GM18508 (cell line): Measurements from ENCODE around the gene ITIH4.
A peak's percentile ranks its signal among the peaks of the same experiment; 100 is the strongest.
"Not testable (repeated sequence)": the region's sequence is repeated elsewhere in the genome, so short reads cannot be mapped to it uniquely, and the experiment has no call there.

Experiments
- ATAC-seq: cut with Tn5 transposase; IDR thresholded peaks from one replicate; pipeline ENCODE4 v1.9.1; 2021; ENCODE audit warnings: moderate number of reproducible peaks; ENCODE audit not compliant: insufficient read depth, unreplicated experiment

The ITIH4 gene

DNA sequence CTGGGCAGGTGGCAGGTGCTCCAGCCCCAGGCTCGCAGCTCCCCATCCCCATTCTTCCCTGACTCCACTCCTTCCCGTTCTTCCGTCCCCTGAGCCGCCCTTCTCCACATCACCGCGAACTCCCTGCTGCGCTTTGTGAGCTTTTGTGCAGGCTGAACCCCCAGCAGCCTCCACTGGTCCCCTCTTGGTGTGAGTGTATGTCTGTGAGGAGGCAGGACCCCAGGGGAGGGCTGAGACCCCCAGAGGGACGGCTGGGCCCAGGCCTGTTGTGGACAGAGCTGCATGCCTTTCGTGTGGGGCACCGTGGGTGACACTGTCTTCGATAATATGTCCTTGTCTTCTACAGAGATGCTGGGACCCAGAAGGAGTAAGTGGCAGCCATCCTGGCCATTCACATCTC, 43.2 kb downstream of the ITIH4 start:
- ATAC-seq, result no peak

DNA sequence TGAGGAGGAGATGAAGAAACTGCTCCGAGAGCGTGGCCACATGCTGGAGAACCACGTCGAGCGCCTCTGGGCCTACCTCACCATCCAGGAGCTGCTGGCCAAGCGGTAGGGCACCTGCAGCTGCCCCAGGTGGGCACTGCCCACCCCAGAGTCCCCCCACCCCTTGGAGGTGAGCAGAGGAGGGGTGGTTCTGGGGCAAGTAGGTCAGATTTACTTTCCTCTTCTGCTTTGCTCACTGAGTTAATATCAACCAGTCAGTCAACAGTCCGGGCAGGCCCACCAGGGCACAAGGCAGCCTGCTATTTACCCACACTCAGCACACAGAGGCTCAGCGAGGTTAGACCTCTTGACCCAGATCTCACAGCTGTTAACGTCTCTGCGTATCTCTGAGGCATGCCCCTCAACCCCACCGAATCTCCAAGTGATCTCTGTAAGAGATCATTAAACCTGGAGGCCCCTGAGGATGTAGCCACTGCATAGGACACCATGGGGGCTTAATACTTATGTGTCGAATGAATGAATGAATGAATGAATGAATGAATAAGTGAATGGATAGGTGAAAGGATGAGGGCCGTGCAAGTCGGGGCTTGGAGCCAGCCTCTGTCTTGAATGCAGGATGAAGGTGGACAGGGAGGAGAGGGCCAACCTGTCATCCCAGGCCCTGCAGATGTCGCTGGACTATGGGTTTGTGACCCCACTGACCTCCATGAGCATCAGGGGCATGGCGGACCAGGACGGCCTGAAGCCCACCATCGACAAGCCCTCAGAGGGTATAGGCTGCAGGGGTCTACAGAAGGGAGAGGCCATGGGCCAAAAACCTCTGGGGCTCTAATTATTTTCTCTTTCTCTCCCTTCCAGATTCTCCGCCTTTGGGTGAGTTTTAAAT, 43.9 kb downstream of the ITIH4 start:
- no peak for ATAC-seq

DNA sequence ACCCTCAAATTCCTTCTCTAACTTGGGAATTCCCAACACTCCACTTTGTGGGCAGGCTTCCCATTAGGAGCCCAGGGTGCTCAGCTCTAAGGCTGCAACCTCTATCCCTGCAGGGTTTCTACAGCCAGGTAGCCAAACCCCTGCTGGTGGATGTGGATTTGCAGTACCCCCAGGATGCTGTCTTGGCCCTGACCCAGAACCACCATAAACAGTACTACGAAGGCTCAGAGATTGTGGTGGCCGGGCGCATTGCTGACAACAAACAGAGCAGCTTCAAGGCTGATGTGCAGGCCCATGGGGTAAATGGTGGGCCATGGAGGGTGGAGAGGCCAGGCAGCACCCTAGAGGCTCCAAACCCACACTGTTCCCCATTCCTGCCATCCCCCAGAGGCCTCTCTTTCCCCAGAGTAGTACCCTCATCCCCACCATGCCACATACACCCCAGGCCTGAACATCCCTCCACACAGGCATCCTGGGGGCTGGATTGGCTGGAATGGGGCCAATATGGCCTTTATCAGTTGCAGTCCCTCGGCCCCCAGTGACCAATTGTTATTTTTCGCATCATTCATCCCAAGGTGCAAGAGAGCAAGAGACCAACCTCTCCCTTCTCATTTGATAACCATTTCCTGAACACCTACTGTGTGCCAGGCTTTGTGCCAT, 45.4 kb downstream of the ITIH4 start:
- ATAC-seq, result no peak

DNA sequence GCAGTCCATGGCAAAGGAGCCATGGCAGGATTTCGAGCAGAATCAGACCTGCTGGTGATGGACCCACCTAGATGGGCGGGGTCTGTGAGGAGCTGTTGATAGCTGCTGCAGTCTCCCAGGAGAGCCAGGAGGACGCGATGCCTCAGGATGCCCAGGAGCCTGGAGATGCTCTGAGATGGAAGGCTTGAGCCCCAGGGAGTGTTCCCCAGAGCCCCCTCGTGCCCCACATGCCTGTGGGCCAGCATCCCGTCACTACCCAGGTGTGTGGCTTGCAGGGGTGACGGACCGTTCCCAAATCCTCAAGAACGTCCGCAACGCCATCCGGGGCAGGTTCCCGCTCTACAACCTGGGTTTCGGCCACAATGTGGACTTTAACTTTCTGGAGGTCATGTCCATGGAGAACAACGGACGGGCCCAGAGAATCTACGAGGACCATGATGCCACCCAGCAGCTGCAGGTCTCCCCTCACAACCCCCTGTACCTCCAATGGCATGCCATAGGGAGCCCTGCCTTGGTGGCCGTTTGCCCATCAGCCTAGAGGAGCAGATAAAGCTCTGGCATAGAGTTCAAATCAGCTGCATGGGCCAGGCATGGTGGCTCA, 46.4 kb downstream of the ITIH4 start:
- ATAC-seq, result no peak

DNA sequence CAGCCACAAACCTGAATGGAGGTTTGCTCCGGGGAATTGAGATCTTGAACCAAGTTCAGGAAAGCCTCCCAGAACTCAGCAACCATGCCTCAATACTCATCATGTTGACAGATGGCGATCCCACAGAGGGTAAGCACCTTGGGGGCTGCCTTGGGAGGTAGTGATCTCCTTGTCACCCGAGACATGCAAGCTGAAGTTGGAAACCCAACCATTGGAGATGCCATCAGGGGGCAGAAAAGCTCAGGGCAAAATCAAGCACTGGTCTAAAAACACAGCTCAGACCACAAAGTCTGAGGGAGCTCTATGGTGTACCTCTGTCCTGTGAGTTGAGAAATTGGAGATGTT, 47.3 kb downstream of the ITIH4 start:
- ATAC-seq, result no peak

DNA sequence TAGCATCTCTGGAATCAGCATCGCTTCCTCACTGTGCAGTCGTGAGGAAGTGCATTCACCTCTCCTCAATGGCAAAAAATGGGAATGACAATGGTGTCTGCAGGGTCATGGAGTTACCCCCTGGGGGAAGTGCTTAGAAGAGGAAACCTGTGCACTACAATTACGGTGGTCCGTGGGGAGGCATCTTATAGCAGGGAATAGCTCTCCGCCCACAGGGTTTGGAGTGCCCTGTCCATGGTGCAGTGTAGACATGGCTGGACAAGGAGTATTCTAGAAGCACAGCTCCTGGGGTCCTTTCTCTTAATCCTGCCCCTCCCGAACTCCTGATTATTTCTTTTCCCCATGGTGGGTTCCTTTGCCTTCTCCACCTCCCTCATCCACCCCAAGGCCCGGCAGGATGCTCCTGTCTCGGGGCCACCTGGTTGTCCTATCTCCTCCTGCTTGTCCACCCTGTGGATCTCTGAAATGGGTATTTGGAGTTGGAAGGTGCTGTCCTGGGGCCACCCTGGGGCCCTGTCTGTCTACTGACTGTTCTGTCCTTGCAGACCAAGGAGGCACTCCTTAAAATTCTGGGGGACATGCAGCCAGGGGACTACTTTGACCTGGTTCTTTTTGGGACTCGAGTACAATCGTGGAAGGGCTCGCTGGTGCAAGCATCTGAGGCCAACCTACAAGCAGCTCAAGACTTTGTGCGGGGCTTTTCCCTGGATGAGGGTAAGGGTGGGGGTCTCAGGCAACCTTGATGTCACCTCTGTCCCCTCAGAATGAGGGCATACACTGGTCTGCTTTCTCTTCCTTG, 47.9 kb downstream of the ITIH4 start:
- ATAC-seq, result no peak

DNA sequence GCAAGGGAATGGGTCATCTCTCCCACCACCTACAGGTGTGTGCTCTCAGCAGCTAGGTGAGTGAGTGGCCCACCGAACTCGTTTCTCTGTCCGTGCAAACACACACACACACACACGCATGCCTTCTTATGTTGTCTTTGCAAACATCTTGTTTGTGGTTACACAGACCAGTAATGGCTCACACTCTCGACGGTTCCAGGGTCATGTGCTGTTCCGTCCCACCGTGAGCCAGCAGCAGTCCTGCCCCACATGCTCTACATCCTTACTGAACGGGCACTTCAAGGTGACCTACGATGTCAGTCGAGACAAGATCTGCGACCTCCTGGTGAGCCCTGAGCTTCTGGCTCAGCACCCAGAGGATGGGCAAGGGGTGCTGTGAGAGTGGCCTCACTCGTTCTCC, 48.7 kb downstream of the ITIH4 start:
- ATAC-seq, result no peak

DNA sequence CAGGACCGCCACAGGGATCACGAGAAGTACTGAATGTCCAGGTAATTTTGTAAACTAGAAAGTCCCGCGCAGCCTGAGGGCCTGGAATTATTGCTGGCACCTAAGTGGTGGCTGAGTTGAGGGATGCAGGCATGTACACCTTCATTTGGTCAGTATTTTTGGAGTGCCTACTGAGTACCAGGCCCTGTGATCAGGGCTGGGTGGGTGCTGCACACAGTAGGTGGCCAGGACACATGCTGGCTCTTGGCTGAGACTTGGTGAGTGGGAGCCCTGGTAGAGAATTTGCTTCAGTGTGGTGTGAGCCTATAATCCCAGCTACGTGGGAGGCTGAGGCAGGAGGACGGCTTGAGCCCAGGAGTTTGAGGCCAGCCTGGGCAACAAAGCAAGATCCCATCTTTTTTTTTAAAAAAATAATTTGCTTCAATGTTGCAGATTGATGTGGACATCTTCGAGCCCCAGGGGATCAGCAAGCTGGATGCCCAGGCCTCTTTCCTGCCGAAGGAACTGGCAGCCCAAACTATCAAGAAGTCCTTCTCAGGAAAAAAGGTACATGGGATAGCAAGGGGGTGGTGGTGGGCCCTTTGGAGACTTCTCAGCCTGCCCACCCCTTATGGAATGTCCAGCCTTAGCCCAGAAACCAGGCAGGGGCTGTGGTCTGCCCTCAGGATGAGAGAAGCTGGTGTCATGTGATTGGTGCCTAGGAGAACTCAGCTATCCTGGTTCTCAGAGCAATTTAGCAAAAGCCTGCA, 50.5 kb downstream of the ITIH4 start:
- ATAC-seq, result no peak

DNA sequence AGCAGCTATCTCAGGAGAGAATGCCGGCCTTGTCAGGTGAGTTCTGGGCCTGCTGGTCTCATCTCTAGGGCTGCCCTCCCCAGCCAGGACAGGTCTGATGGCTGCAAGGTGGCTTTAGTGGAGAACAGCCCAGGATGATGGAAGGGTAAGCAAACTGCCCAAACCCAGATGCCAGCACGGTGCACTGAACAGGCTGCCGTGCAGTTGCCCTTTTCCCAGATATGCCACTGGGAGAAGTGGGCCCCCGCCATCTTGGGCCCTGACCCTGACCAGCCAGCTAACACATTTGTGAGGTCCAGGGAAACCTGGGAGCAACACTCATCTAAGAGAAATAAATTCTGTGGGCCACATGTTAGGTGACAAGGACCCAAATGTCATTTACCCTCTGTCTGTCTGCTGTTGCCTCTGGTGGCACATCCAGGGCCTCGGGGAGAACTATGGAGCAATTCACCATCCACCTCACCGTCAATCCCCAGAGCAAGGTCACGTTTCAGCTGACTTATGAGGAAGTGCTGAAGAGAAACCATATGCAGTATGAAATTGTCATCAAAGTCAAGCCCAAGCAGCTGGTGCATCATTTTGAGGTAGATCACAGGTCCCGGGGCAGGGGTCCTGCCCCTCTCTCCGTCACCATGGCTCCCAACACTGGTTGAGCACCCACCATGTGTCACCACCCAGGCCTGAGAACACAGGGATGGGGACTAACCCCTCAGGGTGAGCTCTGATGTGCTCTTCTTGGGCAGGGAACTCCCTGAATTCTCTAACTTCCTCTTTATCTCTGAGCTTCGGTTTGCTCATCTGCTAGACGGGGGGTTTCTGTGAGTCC, 51.2 kb downstream of the ITIH4 start:
- ATAC-seq, result peak; percentile 67

DNA sequence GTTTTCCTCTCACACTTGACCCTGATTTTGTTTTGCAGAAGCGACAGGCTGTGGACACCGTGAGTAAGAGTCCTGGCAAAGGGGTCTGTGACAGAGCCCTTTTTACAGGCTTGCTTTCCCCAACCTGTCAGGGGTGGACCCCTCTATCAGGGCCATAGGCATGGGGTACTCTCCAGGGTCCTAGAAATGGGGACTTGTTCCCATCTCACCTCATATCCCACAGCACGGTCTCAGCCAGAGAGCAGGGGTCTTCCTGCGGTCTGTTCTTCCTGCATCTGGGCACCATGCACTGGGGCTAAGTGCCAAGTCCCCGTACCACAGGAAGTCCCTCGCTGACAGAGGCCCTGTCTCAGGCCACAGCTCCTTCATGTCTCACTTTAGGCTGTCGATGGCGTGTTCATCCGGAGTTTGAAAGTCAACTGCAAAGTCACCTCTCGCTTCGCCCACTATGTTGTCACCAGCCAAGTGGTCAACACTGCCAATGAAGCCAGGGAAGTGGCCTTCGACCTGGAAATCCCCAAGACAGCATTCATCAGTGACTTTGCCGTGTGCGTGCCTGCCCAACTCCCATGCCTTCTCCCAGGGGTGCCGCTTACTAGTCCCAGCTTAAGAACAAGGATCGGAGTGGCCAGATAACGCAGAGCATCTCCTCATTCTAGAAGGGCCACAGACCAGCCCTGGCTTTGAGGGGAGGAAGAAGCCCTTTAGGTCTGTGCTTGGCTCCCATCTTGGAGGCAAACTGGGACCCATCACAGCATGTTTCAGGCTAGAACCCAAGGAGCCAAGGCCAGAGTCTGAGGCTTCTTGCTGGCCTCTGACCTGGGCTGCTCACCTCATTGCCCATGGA, 52.3 kb downstream of the ITIH4 start:
- ATAC-seq, result no peak

DNA sequence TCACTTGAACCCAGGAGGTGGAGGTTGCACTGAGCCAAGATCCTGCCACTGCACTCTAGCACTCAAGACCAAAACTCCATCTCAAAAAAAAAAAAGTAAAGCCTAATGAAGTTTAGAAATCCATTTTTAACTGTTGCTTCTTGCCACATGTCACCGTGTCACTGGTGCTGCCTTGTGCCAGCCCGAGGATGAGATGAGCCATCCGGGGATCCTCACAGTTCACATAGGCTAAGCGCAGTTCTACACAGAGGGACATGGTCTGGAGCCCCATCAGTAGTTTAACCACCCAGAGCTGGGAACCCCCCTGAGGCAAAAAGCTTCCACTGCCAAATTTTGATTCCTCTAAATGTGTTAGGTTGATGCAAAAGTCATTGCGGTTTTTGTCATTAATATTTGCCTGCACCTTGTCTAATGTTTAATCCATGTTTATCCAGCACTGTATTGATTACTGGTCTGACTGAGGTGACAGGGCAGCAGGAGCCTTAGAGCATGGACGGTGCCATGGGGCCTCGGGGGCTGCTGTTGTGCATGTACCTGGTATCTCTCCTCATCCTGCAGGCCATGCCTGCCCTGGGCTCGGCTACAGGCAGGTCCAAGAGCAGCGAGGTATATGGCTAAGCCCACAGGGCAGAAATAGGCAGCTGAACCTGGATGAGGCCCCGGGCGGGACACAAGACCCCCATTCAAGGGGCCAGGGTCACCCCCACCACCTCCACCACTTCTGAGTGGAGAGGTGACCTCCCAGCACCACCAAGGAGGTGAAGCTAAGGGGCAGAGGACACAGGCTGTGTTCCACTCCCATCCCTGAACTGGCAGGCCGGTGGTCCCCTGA, 53.1 kb downstream of the ITIH4 start, which contains the start of gene ITIH1:
Gene ITIH1, plus strand, starts transcription at position 473 of the 832 bp plus-strand sequence. Its CDS starts 17 bp downstream, at position 490.
- ATAC-seq, result no peak

DNA sequence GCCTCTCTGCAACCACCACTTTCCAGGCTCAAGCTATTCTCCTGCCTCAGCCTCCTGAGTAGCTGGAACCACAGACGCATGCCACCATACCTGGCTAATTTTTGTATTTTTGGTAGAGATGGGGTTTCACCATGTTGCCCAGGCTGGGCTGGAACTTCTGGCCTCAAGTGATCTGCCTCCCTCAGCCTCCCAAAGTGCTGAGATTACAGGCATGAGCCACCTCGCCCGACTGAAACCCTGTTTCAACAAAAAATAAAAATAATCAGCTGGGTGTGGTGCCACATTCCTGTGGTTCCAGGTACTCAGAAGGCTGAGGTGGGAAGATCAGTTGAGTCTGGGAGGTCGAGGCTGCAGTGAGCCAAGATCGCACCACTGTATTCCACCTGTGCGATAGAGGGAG, 54.0 kb downstream of the ITIH4 start:
- not testable (repeated sequence) for ATAC-seq

DNA sequence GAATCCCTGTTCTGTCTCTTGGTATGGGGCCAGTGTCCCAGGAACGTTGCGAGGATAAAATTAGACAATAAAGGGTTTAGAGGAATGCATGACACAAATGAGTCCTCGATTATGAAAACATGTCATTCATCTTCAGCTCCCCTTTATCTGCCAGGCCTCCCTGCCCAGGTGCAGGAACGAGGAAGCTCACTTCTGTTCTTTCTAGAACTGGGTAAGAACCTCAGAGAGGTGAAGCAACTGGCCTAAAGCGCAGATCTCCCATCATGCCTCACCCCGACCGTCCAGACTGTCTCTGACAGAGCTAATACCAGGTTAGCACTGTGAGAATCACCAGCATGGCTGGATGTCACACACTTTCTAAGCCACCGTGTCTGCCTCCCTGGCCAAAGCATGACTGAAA, 54.6 kb downstream of the ITIH4 start:
- ATAC-seq, result no peak

DNA sequence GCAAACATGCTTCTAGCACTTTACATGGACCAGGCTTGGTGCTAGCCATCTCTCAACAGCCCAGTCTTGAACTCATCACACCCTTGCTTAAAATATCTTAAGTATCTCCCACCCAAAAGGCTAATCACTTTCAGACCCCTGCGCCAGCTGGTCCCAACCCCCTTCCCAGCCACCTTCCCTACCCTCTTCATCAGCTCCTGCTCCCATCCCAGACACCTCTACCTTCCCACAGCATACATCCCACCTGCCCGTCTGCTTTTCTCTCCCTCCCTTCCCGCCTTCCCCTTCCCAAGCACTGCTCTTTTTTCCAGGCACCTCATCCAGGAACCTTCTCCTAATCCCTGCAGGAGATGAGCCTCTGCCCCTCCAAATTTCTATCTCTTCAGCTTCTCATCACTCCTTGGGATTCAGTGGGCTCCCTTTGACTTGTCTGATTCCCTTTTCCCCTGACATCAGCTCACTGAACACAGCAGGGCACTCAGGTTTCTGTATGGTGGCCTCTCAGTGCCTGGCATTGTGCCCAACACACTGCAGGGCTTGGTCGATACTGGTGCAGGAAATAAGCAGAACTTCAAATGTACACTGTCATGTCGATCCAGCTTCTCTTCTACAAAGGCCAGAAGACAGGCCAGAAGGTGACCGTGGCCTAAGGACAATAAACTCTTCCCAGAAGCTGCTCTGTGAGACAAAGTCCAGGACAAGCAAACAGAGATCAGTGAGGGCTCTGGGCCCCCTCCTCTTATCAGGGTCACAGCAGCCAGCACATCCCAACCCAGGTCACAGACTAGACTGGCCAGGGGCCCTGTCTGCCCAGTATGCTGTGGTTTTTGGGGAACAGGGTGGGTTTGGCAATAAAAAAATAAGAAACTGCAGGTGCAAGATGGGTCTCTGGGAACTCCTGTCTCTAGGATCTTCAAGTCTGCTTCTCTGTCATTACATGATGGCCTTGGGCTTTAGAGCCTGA, 55.3 kb downstream of the ITIH4 start:
- ATAC-seq, result no peak

DNA sequence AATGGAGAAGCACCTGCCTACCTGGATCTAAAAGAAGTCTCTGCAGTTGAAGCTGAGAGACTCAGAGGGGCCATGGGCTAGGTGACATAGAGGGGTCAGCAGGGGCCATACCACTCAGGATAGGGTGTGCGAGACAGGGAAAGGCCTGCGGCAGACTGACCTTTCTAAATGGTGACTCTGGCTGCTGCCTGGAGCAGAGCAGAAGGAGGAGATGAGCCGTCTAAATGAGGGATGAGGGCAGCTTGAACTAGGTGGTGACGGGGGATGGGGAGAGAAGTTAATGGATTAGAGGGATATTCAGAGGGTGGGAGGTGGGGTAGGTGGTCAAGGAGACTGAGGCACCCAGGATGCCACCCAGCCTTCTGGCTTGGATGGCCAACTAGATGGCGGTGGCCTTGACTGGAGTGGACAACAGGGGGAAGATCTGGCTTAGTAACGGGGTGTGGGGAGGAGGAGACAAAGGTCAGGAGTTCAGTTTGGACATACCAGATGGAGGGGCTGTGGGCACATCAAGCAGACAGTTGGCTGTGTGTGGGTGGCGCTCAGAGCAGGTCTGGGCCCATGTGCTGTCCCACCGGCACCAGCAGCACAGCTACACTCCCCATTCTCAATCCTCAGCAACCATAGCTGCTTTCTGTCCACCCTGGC, 56.3 kb downstream of the ITIH4 start:
- no peak for ATAC-seq
